Astrocyte (in vitro differentiated cells and primary cell): ENCODE measurements around the gene PRDX5. TPM values are rescaled to one million over a fixed set of nuclear protein-coding genes. Genes with fewer than 3 reads are reported as not detected.
"Not testable (repeated sequence)": the region's sequence is repeated elsewhere in the genome, so short reads cannot be mapped to it uniquely, and the experiment has no call there.

Source experiments
- DNase-seq: peaks from one replicate; pipeline ENCODE4 v3.0.0-alpha.2; 2010; ENCODE audit warnings: low read depth
- FAIRE-seq: peaks from 2 replicates; lab custom pipeline; 2011; peaks lifted over from hg19 to GRCh38; lab: Jason Lieb, UNC
- H2AFZ ChIP-seq: 2 replicates; pipeline ENCODE4 v1.6.0; 2012; ENCODE audit warnings: low read depth, low read length, inconsistent platforms
- H3K27ac ChIP-seq: 2 replicates; pipeline ENCODE4 v1.5.1; 2011; ENCODE audit warnings: low read depth, low read length, inconsistent platforms
- H3K27me3 ChIP-seq: 2 replicates; pipeline ENCODE4 v1.6.0; 2011; ENCODE audit warnings: low read length, inconsistent platforms; ENCODE audit not compliant: insufficient read depth
- H3K36me3 ChIP-seq: 2 replicates; pipeline ENCODE4 v1.5.1; 2011; ENCODE audit warnings: low read length, inconsistent platforms; ENCODE audit not compliant: insufficient read depth
- H3K4me1 ChIP-seq: 2 replicates; pipeline ENCODE4 v1.5.1; 2011; ENCODE audit warnings: low read length, inconsistent platforms; ENCODE audit not compliant: insufficient read depth
- H3K4me2 ChIP-seq: 2 replicates; pipeline ENCODE4 v1.6.0; 2012; ENCODE audit warnings: low read length, inconsistent platforms
- H3K4me3 ChIP-seq: 2 replicates; pipeline ENCODE4 v1.5.1; 2011; ENCODE audit warnings: low read depth, mild to moderate bottlenecking, low read length, inconsistent platforms; ENCODE audit not compliant: insufficient read depth
- H3K79me2 ChIP-seq: 2 replicates; pipeline ENCODE4 v1.6.0; 2012; ENCODE audit warnings: mild to moderate bottlenecking, low read length, inconsistent platforms; ENCODE audit not compliant: insufficient read depth
- H3K9ac ChIP-seq: 2 replicates; pipeline ENCODE4 v1.6.0; 2012; ENCODE audit warnings: mild to moderate bottlenecking, low read length, inconsistent platforms
- H3K9me3 ChIP-seq: 2 replicates; pipeline ENCODE4 v1.5.1; 2012; ENCODE audit warnings: low read depth, mild to moderate bottlenecking, low read length, inconsistent platforms; ENCODE audit not compliant: insufficient read depth
- H4K20me1 ChIP-seq: 2 replicates; pipeline ENCODE4 v1.6.0; 2012; ENCODE audit warnings: low read length, inconsistent platforms; ENCODE audit not compliant: insufficient read depth
- H3K27ac Mint-ChIP-seq: one replicate; pipeline ENCODE4 v1.8.0; 2021; ENCODE audit warnings: mild to moderate bottlenecking, mixed read lengths; ENCODE audit not compliant: unreplicated experiment
- H3K27me3 Mint-ChIP-seq: one replicate; pipeline ENCODE4 v1.8.0; 2021; ENCODE audit warnings: low read depth, mixed read lengths; ENCODE audit not compliant: unreplicated experiment
- H3K36me3 Mint-ChIP-seq: one replicate; pipeline ENCODE4 v1.8.0; 2021; ENCODE audit warnings: low read depth, mixed read lengths; ENCODE audit not compliant: unreplicated experiment
- H3K4me1 Mint-ChIP-seq: one replicate; pipeline ENCODE4 v1.8.0; 2021; ENCODE audit warnings: low read depth, mixed read lengths; ENCODE audit not compliant: unreplicated experiment
- H3K4me3 Mint-ChIP-seq: one replicate; pipeline ENCODE4 v1.8.0; 2021; ENCODE audit warnings: mild to moderate bottlenecking, moderate library complexity, mixed read lengths; ENCODE audit not compliant: unreplicated experiment
- H3K9me3 Mint-ChIP-seq: one replicate; pipeline ENCODE4 v1.8.0; 2021; ENCODE audit warnings: mild to moderate bottlenecking, mixed read lengths; ENCODE audit not compliant: unreplicated experiment
- EZH2 ChIP-seq: IDR thresholded peaks from 2 replicates; pipeline ENCODE4 v1.6.1; 2012; ENCODE audit warnings: mild to moderate bottlenecking, low read length, inconsistent platforms; ENCODE audit not compliant: insufficient read depth
- total RNA-seq: library from RNA; stranded (reverse); gene quantifications from 2 replicates; pipeline ENCODE4 v1.2.1, GENCODE V29; 2021
- TF ChIP-seq, protein P1 (sequence below): IDR thresholded peaks from 2 replicates; pipeline ENCODE4 v1.5.1; 2011; ENCODE audit warnings: low read depth, mild to moderate bottlenecking, inconsistent platforms, low read length, moderate library complexity; ENCODE audit not compliant: insufficient read depth

PRDX5 gene
- total RNA-seq, 1 donor from 2014 or later, result 243 TPM

DNA sequence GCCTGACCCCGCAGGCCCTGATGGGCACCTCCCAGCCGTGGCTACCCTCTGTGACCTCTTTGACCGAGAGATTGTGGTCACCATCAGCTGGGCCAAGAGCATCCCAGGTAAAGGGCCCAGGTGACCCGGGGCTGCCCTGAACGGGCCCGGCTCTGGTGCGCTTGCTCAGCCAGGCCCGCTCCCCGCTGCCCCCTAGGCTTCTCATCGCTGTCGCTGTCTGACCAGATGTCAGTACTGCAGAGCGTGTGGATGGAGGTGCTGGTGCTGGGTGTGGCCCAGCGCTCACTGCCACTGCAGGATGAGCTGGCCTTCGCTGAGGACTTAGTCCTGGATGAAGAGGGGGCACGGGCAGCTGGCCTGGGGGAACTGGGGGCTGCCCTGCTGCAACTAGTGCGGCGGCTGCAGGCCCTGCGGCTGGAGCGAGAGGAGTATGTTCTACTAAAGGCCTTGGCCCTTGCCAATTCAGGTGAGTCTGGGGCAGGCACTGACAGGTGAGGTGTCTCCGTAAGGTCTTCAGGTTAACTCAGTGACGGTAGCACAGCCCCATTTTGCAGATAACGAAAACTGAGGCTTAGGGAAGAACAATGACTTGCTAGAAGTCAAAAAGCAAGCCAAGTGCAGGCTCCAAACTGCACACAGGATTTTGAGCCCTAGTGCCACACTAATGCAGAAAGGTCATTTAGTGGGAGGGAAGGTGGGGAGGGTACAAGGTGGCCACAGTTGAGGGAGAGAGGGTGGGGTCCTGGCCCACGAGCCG lies 2.9 kb upstream of the PRDX5 start:
- Mint-ChIP-seq H3K9me3 (no peaks in the 10 kb centered on the region), H3K4me1 (peaks cover 12% of the 10 kb centered on the region), H3K27me3 (no peaks in the 10 kb centered on the region), H3K36me3 (peaks cover 12% of the 10 kb centered on the region), H3K4me3 (no peak overlapping the region), H3K27ac (no peak overlapping the region)
- no peaks in the 10 kb centered on the region for H3K36me3 ChIP-seq
- no peak overlapping the region for H3K27ac ChIP-seq
- peaks cover 33% of the 10 kb centered on the region for H3K79me2 ChIP-seq
- no peak overlapping the region for H3K4me3 ChIP-seq
- peaks cover 4% of the 10 kb centered on the region for H3K4me1 ChIP-seq
- no peak overlapping the region for H3K4me2 ChIP-seq
- no peaks in the 10 kb centered on the region for H3K9me3 ChIP-seq
- no peak overlapping the region for H2AFZ ChIP-seq
- FAIRE-seq, result no peak
- no peak overlapping the region for H3K9ac ChIP-seq
- TF ChIP-seq EZH2, result no peak
- TF ChIP-seq, protein P1, sequence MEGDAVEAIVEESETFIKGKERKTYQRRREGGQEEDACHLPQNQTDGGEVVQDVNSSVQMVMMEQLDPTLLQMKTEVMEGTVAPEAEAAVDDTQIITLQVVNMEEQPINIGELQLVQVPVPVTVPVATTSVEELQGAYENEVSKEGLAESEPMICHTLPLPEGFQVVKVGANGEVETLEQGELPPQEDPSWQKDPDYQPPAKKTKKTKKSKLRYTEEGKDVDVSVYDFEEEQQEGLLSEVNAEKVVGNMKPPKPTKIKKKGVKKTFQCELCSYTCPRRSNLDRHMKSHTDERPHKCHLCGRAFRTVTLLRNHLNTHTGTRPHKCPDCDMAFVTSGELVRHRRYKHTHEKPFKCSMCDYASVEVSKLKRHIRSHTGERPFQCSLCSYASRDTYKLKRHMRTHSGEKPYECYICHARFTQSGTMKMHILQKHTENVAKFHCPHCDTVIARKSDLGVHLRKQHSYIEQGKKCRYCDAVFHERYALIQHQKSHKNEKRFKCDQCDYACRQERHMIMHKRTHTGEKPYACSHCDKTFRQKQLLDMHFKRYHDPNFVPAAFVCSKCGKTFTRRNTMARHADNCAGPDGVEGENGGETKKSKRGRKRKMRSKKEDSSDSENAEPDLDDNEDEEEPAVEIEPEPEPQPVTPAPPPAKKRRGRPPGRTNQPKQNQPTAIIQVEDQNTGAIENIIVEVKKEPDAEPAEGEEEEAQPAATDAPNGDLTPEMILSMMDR, result no peak
- DNase-seq, result no peak
- no peaks in the 10 kb centered on the region for H4K20me1 ChIP-seq
- no peaks in the 10 kb centered on the region for H3K27me3 ChIP-seq

DNA sequence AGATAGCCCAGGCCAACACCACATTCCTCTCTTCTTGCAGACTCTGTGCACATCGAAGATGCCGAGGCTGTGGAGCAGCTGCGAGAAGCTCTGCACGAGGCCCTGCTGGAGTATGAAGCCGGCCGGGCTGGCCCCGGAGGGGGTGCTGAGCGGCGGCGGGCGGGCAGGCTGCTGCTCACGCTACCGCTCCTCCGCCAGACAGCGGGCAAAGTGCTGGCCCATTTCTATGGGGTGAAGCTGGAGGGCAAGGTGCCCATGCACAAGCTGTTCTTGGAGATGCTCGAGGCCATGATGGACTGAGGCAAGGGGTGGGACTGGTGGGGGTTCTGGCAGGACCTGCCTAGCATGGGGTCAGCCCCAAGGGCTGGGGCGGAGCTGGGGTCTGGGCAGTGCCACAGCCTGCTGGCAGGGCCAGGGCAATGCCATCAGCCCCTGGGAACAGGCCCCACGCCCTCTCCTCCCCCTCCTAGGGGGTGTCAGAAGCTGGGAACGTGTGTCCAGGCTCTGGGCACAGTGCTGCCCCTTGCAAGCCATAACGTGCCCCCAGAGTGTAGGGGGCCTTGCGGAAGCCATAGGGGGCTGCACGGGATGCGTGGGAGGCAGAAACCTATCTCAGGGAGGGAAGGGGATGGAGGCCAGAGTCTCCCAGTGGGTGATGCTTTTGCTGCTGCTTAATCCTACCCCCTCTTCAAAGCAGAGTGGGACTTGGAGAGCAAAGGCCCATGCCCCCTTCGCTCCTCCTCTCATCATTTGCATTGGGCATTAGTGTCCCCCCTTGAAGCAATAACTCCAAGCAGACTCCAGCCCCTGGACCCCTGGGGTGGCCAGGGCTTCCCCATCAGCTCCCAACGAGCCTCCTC lies 2.0 kb upstream of the PRDX5 start:
- peak overlapping the region; percentile 96 for H3K4me3 Mint-ChIP-seq
- FAIRE-seq, H3K4me1 ChIP-seq, DNase-seq, H3K27ac ChIP-seq, H3K27me3 ChIP-seq, H3K9ac ChIP-seq, H3K9me3 ChIP-seq, H3K27me3 Mint-ChIP-seq, H3K4me3 ChIP-seq, H3K36me3 ChIP-seq, H4K20me1 ChIP-seq, H2AFZ ChIP-seq, H3K9me3 Mint-ChIP-seq: not testable (repeated sequence)
- Histone ChIP-seq H3K4me2 (peak overlapping the region; percentile 99), H3K79me2 (peaks cover 31% of the 10 kb centered on the region)
- peak overlapping the region; percentile 95 for H3K27ac Mint-ChIP-seq
- H3K4me1 Mint-ChIP-seq, result peaks cover 15% of the 10 kb centered on the region
- peaks cover 19% of the 10 kb centered on the region for H3K36me3 Mint-ChIP-seq

DNA sequence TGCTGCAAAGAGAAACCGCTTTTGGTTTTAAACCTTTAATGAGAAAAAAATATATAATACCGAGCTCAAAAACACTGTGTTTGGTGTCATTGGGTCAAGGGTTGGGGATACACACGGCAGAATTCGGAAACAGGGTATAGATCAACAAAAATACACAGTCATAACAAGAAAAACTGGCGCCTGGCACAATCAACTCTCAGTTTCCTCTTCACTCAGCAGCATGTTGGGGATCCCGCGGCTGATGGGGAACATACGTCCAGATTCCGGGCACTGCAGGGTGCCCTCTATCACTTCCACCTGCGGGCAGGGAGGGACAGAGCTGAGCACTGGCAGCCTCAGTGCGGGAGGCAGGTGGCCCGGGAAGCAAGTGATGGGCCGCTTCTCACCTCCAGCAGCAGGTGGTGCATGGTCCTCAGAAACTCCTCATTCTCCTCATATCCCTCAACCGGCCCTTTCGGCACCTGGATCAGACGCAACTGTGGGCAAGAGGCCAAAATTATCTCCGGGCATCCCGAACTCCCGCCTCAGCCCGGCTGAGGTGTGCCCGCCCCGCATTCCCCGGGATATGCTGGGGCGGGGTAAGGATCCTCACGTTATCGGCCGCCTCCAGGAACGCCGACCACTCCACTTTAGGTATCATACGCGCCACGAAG lies 1.1 kb upstream of the PRDX5 start:
- DNase-seq (no peak), FAIRE-seq (no peak)
- Histone ChIP-seq H2AFZ (peak overlapping the region; percentile 82), H3K4me1 (peaks cover 7% of the 10 kb centered on the region), H3K36me3 (peaks cover 3% of the 10 kb centered on the region), H3K79me2 (peaks cover 28% of the 10 kb centered on the region), H3K27ac (peak overlapping the region; percentile 94), H4K20me1 (peaks cover 16% of the 10 kb centered on the region), H3K4me3 (peak overlapping the region; percentile 84), H3K9ac (peak overlapping the region; percentile 91), H3K4me2 (peak overlapping the region; percentile 99), H3K27me3 (no peaks in the 10 kb centered on the region), H3K9me3 (no peaks in the 10 kb centered on the region)
- Mint-ChIP-seq H3K36me3 (peaks cover 24% of the 10 kb centered on the region), H3K27me3 (no peaks in the 10 kb centered on the region), H3K27ac (peak overlapping the region; percentile 95), H3K4me1 (peaks cover 17% of the 10 kb centered on the region), H3K9me3 (no peaks in the 10 kb centered on the region), H3K4me3 (peak overlapping the region; percentile 96)
- no peak for TF ChIP-seq EZH2
- TF ChIP-seq, protein P1, result no peak
